GM18507 (cell line): ENCODE measurements around the gene AGPS.
"Not testable (repeated sequence)": the region's sequence is repeated elsewhere in the genome, so short reads cannot be mapped to it uniquely, and the experiment has no call there.

Source experiments
- DNase-seq: peaks from one replicate; pipeline ENCODE4 v3.0.0; 2011; ENCODE audit warnings: low read depth; ENCODE audit not compliant: insufficient read length; ENCODE audit errors: extremely low spot score
- FAIRE-seq: peaks from 2 replicates; lab custom pipeline; 2011; peaks lifted over from hg19 to GRCh38; lab: Jason Lieb, UNC

AGPS gene

GRCh38 chr2:177464549-177464948 lies 72.0 kb downstream of the AGPS start:
- FAIRE-seq (no peak), DNase-seq (no peak)

GRCh38 chr2:177465400-177466138 lies 73.0 kb downstream of the AGPS start:
- DNase-seq (no peak), FAIRE-seq (no peak)

DNA sequence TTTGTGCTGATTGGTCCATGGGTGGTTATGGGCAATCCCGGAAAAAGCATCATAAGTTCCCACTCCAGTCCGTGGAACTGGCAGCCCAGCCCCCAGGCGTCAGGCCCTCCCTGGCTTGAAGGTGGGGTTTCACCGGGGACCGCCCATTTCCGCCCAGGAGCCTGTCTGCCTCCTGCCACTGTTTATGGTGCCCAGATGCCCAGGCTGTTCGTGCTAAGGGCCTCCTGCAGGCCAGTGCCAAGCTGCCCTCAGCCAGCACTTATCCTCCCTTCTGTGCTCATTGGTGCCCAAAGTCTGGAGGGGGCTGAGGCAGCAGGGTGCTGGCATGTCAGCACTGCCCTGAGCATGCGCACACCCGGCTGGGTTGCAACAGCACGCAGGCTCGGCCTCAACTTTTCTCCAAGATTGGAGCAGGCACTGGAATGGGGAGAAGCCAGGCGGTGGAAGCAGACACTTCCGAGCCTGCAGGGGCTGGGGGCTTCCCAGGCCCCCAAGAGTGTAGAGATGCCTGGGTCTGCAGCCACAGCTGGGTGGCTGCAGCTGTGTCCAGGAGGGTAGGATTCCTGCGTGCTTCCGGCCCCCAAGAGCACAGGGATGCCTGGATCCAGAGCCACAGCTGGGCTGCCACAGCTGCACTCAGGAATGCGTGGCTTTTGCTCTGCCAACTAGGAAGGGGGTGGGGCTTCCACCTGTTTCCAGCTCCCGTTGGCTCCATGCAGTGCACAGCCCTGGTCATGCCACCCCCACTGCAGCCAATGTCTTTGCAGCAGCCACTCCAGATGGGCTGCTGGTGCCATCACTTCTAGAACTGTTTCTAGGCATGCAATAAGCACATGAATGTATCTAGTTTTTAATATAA lies 74.0 kb downstream of the AGPS start:
- DNase-seq (no peak), FAIRE-seq (no peak)

DNA sequence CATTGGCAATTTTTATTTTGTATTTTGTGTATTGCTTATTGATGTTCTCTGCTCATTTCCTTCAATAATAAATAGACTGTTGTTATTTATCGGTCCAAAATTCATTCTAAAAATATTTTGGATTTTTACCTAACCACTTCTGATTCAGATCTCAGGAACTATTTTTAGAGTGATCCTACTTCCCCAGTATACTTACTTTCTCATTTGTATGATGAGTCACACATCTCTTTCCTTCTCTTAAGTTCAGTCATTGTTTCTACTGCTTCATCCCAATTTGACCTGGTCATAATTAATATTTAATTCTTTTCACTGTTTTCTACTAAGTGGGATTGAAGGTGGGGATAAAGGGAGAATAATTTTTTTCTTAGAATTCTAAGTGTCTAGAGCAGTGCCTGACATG lies 75.1 kb downstream of the AGPS start:
- DNase-seq (no peak), FAIRE-seq (no peak)

DNA sequence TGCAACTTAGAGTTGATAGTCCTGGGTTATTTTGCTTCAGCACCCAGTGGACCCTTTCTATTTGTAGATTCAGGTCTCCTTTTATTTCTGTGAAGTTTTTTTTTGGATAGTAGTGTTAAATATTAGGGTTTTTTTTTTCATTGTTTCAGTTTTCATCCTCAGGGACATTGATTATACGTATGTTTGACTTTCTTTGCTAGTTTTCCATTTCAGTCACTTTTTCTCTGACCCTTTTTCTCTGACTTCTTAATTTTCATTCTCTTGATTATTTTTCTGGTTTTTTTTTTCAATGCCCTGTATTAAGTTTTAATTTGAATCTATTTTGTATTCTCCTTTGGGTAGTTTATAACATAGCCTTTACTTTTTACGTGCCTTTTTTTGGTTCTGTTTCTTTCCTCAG lies 79.4 kb downstream of the AGPS start:
- no peak for FAIRE-seq

DNA sequence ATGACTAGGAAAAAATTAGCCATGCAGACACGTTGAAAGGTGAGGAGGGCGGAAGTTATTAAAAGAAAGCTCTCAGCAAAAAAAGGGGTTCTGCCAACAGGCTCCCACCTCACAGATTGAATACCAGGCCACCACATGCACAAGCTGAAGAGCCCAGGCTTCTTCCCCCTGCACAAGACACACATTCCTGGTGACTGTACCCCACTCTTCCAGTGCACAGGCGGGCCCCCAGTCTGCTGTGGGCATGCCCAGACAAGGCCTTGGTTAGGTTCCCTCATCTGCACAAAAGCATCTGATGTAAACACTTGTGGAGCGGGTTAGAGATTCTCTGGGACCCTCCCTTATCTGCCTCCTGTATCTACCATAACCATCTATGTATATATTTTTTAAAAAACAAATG lies 81.7 kb downstream of the AGPS start:
- no peak for DNase-seq
- no peak for FAIRE-seq

More for the DNA sequence above, 79.4 kb downstream of the AGPS start:
- DNase-seq, result no peak

GRCh38 chr2:177474998-177475397 lies 82.4 kb downstream of the AGPS start:
- no peak for DNase-seq
- no peak for FAIRE-seq

GRCh38 chr2:177476897-177477296 lies 84.3 kb downstream of the AGPS start:
- no peak for FAIRE-seq

DNA sequence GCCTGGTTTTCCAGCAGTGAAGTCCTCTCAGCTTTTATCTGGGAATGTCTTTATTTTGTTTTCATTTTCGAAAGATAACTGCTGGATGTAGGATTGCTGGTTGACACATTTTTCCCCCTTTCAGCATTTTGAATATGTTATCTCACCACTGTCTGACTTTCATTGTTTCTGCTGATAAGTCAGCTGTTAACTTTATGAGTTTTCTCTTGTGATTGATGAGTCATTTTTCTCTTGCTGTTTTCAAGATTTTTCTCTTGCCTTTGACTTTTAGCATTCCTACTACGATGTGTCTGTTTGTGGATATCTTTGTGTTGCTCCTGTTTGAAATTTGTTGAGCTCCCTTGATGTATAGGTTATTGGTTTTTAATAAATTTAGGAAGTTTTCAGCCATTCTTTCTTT lies 85.5 kb downstream of the AGPS start:
- DNase-seq, result no peak
- FAIRE-seq, result no peak

More at GRCh38 chr2:177476897-177477296, 84.3 kb downstream of the AGPS start:
- DNase-seq, result no peak

DNA sequence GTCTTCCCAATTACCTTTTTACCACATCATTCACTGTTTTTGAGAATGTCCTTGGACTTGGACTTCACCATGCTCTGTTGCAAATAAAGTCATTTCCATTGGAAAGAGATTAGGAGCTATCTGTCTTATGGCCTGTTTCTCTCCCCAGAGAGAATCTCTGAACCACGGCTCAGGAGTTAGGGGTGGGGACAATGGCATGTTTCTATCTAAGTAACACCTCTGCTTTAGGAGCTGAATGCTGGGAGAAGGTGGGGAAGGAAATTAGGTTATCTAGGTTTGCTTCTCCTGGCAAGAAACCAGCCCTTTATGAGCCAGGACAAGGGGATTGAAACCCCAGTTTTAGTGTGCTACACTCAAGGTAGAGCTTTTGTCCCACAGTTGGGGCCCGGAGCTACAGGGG lies 86.3 kb downstream of the AGPS start:
- DNase-seq, result no peak
- FAIRE-seq, result no peak

- no peak for DNase-seq
- FAIRE-seq, result no peak
Measured at GRCh38 chr2:177482195-177482594, 89.6 kb downstream of the AGPS start.

DNA sequence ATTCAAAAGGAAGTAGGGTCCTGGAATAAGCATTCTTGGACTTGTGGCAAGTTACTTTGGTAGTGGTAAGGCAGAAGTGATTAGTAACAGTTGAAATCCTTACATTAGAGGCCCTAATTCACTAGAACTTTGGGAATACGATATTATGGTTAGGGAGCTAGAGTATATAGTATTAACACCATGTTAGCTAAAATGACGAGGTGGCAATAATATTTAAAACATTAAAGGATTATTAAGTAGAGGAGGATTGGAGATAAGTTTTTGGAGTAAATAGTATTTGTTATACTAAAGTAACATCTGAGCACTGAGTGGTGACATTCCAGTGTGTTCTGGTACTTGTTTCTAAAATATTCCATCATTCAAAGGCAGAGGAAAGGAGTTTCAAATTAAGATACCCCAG lies 91.0 kb downstream of the AGPS start:
- no peak for DNase-seq
- FAIRE-seq, result no peak

DNA sequence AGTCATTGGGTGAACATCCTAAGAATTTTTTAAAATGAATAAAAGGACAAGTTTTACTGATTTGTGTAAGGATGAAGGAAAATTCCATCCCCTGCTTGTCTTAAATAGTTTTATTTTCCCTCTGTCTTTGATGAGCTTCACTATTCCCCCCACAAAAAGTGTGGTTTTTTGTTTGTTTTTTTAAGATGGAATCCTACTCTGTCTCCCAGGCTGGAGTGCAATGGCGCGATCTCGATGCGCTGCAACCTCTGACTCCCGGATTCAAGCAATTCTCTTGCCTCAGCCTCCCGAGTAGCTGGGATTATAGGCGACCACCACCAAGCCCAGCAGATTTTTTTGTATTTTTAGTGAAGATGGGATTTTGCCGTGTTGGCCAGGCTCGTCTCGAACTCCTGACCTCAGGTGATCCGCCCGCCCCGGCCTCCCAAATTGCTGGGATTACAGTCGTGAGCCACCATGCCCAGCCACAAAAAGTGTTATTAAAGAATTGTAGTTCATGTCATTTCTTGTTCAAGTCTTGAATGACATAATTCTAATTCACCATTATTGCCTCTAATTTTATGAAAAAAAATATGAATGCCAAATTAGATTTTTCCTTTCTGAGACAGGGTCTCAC lies 91.7 kb downstream of the AGPS start:
- FAIRE-seq, result no peak
- no peak for DNase-seq

GRCh38 chr2:177485657-177486056 lies 93.1 kb downstream of the AGPS start:
- FAIRE-seq, DNase-seq: not testable (repeated sequence)

GRCh38 chr2:177489719-177490301 lies 97.2 kb downstream of the AGPS start:
- peak; percentile 62 for FAIRE-seq
- DNase-seq, result no peak

DNA sequence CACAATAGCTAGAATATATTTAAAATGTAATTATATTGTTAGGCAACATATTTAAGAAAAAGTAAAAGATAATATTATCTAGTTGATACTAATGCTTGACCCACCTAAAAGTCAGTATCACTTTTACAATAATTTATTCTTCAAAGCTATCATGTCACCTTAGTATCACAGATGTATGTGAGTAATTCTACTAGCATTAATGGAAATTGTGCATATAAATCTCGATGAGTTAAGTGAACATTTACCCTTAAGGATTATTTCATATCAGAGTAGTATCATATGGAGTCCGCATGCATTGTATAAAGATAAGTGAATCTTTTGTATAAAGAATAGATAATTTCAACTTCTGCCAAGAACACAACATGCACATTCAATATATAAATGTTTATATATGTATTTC lies 103.4 kb downstream of the AGPS start:
- DNase-seq, result no peak
- FAIRE-seq, result no peak

DNA sequence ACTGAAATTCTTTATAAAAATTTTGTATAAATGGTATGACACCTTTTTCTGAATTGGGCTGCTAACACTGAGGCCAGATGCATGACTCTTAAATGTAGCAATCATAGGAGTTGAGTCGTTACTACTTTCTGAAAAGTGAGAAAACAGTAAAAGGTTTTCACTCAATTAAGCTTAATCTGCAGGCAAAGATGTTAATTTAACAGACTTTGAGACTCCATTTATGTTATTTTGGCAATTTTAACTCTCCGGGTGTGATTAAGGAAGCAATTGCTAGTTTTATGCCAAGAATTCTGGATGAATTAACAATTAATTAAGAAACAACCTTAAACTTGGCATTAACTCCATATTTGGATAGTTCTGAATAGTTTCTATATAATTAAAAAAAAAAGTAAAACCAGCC lies 104.3 kb downstream of the AGPS start:
- DNase-seq (no peak), FAIRE-seq (no peak)

GRCh38 chr2:177501186-177501585 lies 108.6 kb downstream of the AGPS start:
- DNase-seq (no peak), FAIRE-seq (no peak)

DNA sequence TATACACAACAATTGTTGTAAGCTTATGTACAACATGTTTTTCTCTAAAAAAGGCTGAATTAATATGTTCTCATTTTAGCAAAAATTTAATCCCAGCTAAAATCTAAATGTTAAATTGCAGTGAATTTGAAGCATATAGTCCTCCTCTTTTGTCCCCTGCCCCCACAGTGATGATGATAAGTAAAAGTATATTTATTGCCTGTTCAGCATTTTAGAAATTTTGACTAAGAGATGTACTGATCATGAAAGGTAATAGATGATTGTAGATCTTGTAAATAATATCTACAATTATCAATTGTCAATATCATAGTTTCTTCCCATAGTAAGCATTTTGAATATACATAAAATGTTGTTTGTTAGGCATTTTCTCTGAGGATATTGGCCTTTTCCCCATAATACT lies 113.9 kb downstream of the AGPS start:
- no peak for DNase-seq
- FAIRE-seq, result no peak

- FAIRE-seq (no peak), DNase-seq (no peak)
Measured at GRCh38 chr2:177506998-177507397, 114.4 kb downstream of the AGPS start.
